ENCODE data around the gene FAM151B.

DNA sequence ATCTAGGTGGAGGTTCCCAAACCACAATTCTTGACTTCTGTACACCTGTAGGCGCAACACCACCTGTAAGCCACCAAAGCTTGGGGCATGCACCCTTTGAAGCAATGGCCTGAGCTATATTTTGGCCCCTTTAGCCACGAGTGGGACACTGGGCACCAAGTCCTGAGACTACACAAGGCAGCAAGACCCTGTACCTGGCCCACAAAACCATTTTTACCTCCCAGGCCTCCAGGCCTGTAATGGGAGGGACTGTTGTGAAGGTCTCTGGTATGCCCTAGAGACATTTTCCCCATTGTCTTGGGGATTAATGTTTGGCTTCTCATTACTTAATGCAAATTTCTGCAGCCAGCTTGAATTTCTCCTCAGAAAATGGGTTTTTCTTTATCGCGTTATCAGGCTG is 24.6 kb upstream of the FAM151B start:
- TF ChIP-seq, protein P1, sequence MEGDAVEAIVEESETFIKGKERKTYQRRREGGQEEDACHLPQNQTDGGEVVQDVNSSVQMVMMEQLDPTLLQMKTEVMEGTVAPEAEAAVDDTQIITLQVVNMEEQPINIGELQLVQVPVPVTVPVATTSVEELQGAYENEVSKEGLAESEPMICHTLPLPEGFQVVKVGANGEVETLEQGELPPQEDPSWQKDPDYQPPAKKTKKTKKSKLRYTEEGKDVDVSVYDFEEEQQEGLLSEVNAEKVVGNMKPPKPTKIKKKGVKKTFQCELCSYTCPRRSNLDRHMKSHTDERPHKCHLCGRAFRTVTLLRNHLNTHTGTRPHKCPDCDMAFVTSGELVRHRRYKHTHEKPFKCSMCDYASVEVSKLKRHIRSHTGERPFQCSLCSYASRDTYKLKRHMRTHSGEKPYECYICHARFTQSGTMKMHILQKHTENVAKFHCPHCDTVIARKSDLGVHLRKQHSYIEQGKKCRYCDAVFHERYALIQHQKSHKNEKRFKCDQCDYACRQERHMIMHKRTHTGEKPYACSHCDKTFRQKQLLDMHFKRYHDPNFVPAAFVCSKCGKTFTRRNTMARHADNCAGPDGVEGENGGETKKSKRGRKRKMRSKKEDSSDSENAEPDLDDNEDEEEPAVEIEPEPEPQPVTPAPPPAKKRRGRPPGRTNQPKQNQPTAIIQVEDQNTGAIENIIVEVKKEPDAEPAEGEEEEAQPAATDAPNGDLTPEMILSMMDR (IDR thresholded peaks at IDR 0.05): no peak
- no peak for TF ChIP-seq POLR2A (IDR thresholded peaks at IDR 0.05)

All from testis (tissue), 2 donors.